K562 treated with DMSO at 1 percent for 12 hours (cell line): ENCODE results near the gene OR4X2. TPM values are rescaled to one million over a fixed set of nuclear protein-coding genes. Genes with fewer than 3 reads are reported as not detected.

Experiments used
- total RNA-seq: library from RNA; unstranded; fragments of 300-600 nt; gene quantifications from 2 replicates; pipeline ENCODE4 v1.2.3, GENCODE V29; 2022; ENCODE audit not compliant: insufficient read depth

Gene OR4X2
- not detected in 2 replicates for total RNA-seq

GRCh38 chr11:48244804-48245203 is at the start of gene OR4X2:
OR4X2 (plus strand) TSS chr11:48245104; CDS start chr11:48245104, 0 bp downstream.

GRCh38 chr11:48216510-48216909 is 28.4 kb upstream of the OR4X2 start, which contains the start of gene OR4B1:
OR4B1 (plus strand) TSS chr11:48216810; CDS start chr11:48216810, 0 bp downstream.

GRCh38 chr11:48263423-48263911 is 18.6 kb downstream of the OR4X2 start, which contains the start of gene OR4X1:
OR4X1 (plus strand) TSS chr11:48263861; CDS start chr11:48263861, 0 bp downstream.

Other genes with a start within 250 kb of the OR4X2 start
- gene OR4B1, start 28.3 kb upstream of the OR4X2 start, total RNA-seq: not detected in 2 replicates
- not detected in 2 replicates for gene OR4X1, start 18.8 kb downstream of the OR4X2 start, total RNA-seq
- gene OR4S1, start 61.1 kb downstream of the OR4X2 start, total RNA-seq: not detected in 2 replicates
- gene OR4C3, start 79.8 kb downstream of the OR4X2 start, total RNA-seq: not detected in 2 replicates
- gene OR4C5, start 121.4 kb downstream of the OR4X2 start, total RNA-seq: not detected in 2 replicates
- gene OR4A47, start 243.7 kb downstream of the OR4X2 start, total RNA-seq: not detected in 2 replicates